ENCODE data around the gene ADA. TPM values are rescaled to one million over a fixed set of nuclear protein-coding genes. Genes with fewer than 3 reads are reported as not detected.

The ADA gene
- total RNA-seq, 1 donor from 2014 or later = 11.4 TPM

- Mint-ChIP-seq H3K4me1 (ENCODE audit: low read depth) (peaks cover 33% of the 10 kb centered on the region), H3K9me3 (ENCODE audit: low read depth) (peaks cover 3% of the 10 kb centered on the region), H3K27ac (ENCODE audit: unreplicated experiment) (no peak overlapping the region), H3K36me3 (ENCODE audit: low read depth) (peaks cover 1% of the 10 kb centered on the region), H3K4me3 (ENCODE audit: unreplicated experiment) (no peak overlapping the region), H3K27me3 (ENCODE audit: low read depth) (no peaks in the 10 kb centered on the region)
- no peak for TF ChIP-seq CTCF (IDR thresholded peaks at IDR 0.05)
- DNase-seq (ENCODE audit: low spot score) = no peak
Observed at GRCh38 chr20:44640522-44640921, 11.0 kb downstream of the ADA start.

- no peak for DNase-seq (ENCODE audit: low spot score)
- Mint-ChIP-seq H3K27me3 (ENCODE audit: low read depth) (no peaks in the 10 kb centered on the region), H3K36me3 (ENCODE audit: low read depth) (peaks cover 3% of the 10 kb centered on the region), H3K9me3 (ENCODE audit: low read depth) (peaks cover 3% of the 10 kb centered on the region), H3K4me3 (ENCODE audit: unreplicated experiment) (no peak overlapping the region), H3K4me1 (ENCODE audit: low read depth) (peaks cover 13% of the 10 kb centered on the region), H3K27ac (ENCODE audit: unreplicated experiment) (no peak overlapping the region)
- TF ChIP-seq CTCF (IDR thresholded peaks at IDR 0.05) = no peak
Observed at GRCh38 chr20:44637522-44638372, 13.8 kb downstream of the ADA start.

GRCh38 chr20:44637042-44637441 is 14.5 kb downstream of the ADA start:
- no peak overlapping the region for H3K27ac Mint-ChIP-seq (ENCODE audit: unreplicated experiment)
- H3K4me3 Mint-ChIP-seq (ENCODE audit: unreplicated experiment) = no peak overlapping the region
- H3K4me1 Mint-ChIP-seq (ENCODE audit: low read depth) = peaks cover 6% of the 10 kb centered on the region
- peaks cover 3% of the 10 kb centered on the region for H3K9me3 Mint-ChIP-seq (ENCODE audit: low read depth)
- no peaks in the 10 kb centered on the region for H3K27me3 Mint-ChIP-seq (ENCODE audit: low read depth)
- H3K36me3 Mint-ChIP-seq (ENCODE audit: low read depth) = peaks cover 3% of the 10 kb centered on the region
- no peak for TF ChIP-seq CTCF (IDR thresholded peaks at IDR 0.05)
- DNase-seq (ENCODE audit: low spot score) = no peak

GRCh38 chr20:44635877-44636276 is 15.6 kb downstream of the ADA start:
- Mint-ChIP-seq H3K27me3 (ENCODE audit: low read depth) (no peaks in the 10 kb centered on the region), H3K9me3 (ENCODE audit: low read depth) (peaks cover 3% of the 10 kb centered on the region), H3K4me3 (ENCODE audit: unreplicated experiment) (no peak overlapping the region), H3K27ac (ENCODE audit: unreplicated experiment) (no peak overlapping the region), H3K36me3 (ENCODE audit: low read depth) (peaks cover 3% of the 10 kb centered on the region), H3K4me1 (ENCODE audit: low read depth) (no peaks in the 10 kb centered on the region)
- DNase-seq (ENCODE audit: low spot score) = no peak
- TF ChIP-seq CTCF (IDR thresholded peaks at IDR 0.05) = no peak

- no peak for TF ChIP-seq CTCF (IDR thresholded peaks at IDR 0.05)
- Mint-ChIP-seq H3K9me3 (ENCODE audit: low read depth) (no peaks in the 10 kb centered on the region), H3K27me3 (ENCODE audit: low read depth) (no peaks in the 10 kb centered on the region), H3K36me3 (ENCODE audit: low read depth) (peaks cover 2% of the 10 kb centered on the region), H3K27ac (ENCODE audit: unreplicated experiment) (no peak overlapping the region), H3K4me3 (ENCODE audit: unreplicated experiment) (no peak overlapping the region), H3K4me1 (ENCODE audit: low read depth) (no peaks in the 10 kb centered on the region)
- no peak for DNase-seq (ENCODE audit: low spot score)
Observed at GRCh38 chr20:44633872-44634600, 17.5 kb downstream of the ADA start.

All from chondrocyte (in vitro differentiated cells).